Panc1 (cell line): ENCODE measurements around the gene DCXR. TPM values are rescaled to one million over a fixed set of nuclear protein-coding genes. Genes with fewer than 3 reads are reported as not detected.

Source experiments
- ATAC-seq: fragments of 200-7000 bp; cut with Tn5 transposase; 2 replicates; pipeline ENCODE4 v1.9.1; 2020; ENCODE audit warnings: mild to moderate bottlenecking, moderate library complexity
- BruUV-seq: library from RNA; stranded (reverse); fragments of 400-500 nt; replicated peaks from 2 replicates; lab custom pipeline; 2021; lab: Mats Ljungman, UMichigan
- CTCF ChIA-PET: fragments of 300-600 bp; sonication (Branson Sonifier 250); formaldehyde crosslinking; loops from one replicate; lab custom pipeline; 2022; ENCODE audit warnings: antibody characterized with exemption; lab: Charles Lee
- POLR2A ChIA-PET: fragments of 300-600 bp; sonication (Branson Sonifier 250); formaldehyde crosslinking; loops from one replicate; lab custom pipeline; 2022; ENCODE audit warnings: antibody characterized with exemption; lab: Charles Lee
- DNase-seq: peaks from one replicate; pipeline ENCODE4 v3.0.0-alpha.2; 2010; ENCODE audit warnings: low read depth, low spot score
- H3K27ac ChIP-seq: 2 replicates; pipeline ENCODE4 v1.5.1; 2011; ENCODE audit warnings: mild to moderate bottlenecking, low read length, inconsistent platforms
- H3K27me3 ChIP-seq: fragments of 200-500 bp; sonication (Bioruptor generic); 2 replicates; pipeline ENCODE4 v1.6.0; 2014; ENCODE audit warnings: low read length, inconsistent platforms; ENCODE audit not compliant: control insufficient read depth, insufficient read depth
- H3K36me3 ChIP-seq: fragments of 200-500 bp; sonication (Bioruptor generic); 2 replicates; pipeline ENCODE4 v1.5.1; 2014; ENCODE audit warnings: inconsistent platforms, mild to moderate bottlenecking, low read length, moderate library complexity; ENCODE audit not compliant: control insufficient read depth, insufficient read depth
- H3K4me1 ChIP-seq: 2 replicates; pipeline ENCODE4 v1.5.1; 2011; ENCODE audit warnings: inconsistent platforms, mild to moderate bottlenecking, low read length, moderate library complexity; ENCODE audit not compliant: control insufficient read depth, insufficient read depth
- H3K4me3 ChIP-seq, 2 experiments: 2 replicates each; pipeline ENCODE4 v1.5.1; 2011 to 2012; ENCODE audit warnings: low read depth in 2 of 2, low read length in 2 of 2, mild to moderate bottlenecking in 2 of 2, inconsistent platforms in 1 of 2, moderate library complexity in 1 of 2
- H3K9me3 ChIP-seq: fragments of 200-500 bp; sonication (Bioruptor generic); 2 replicates; pipeline ENCODE4 v1.5.1; 2014; ENCODE audit warnings: low read depth, mild to moderate bottlenecking, inconsistent platforms, low read length, moderate library complexity; ENCODE audit not compliant: control insufficient read depth, insufficient read depth
- POLR2AphosphoS5 ChIP-seq: IDR thresholded peaks from 2 replicates; pipeline ENCODE4 v1.6.1; 2012; ENCODE audit warnings: mild to moderate bottlenecking, low read depth, low read length, moderate library complexity
- SIN3A ChIP-seq: IDR thresholded peaks from 2 replicates; pipeline ENCODE4 v1.6.1; 2012; ENCODE audit warnings: low read depth, mild to moderate bottlenecking, low read length, moderate library complexity, borderline replicate concordance; ENCODE audit not compliant: insufficient read depth
- TCF7L2 ChIP-seq: IDR thresholded peaks from 2 replicates; pipeline ENCODE4 v1.6.1; 2011; ENCODE audit warnings: mild to moderate bottlenecking, low read depth, low read length, inconsistent platforms
- in situ Hi-C: cut with HindIII; loops from 2 replicates; pipeline ENCODE4 v1.10.0; 2016; ENCODE audit warnings: low sequenced_read_pairs, low pct_unique_long_range_greater_than_20kb
- intact Hi-C: fragments of 100-400 bp; cut with micrococcal nuclease; formaldehyde crosslinking; loops from one replicate; pipeline ENCODE4 v1.10.0; 2022; ENCODE audit not compliant: unreplicated experiment
- total RNA-seq: library from RNA; stranded (reverse); gene quantifications from one replicate; pipeline ENCODE4 v1.2.1, GENCODE V29; 2021; ENCODE audit not compliant: unreplicated experiment
- TF ChIP-seq, protein P1 (sequence below), 2 experiments: IDR thresholded peaks; 2 replicates each; pipeline ENCODE4 v1.6.1; 2011 to 2012; ENCODE audit warnings: low read depth in 2 of 2, control low read depth in 1 of 2, low read length in 1 of 2, mild to moderate bottlenecking in 1 of 2, moderate library complexity in 1 of 2; ENCODE audit not compliant: insufficient read depth in 1 of 2
- TF ChIP-seq, protein P2 (sequence below): fragments of 450-650 bp; IDR thresholded peaks from 2 replicates; pipeline ENCODE4 v1.5.1; 2017; ENCODE audit warnings: mild to moderate bottlenecking

The DCXR gene
- total RNA-seq, 1 experiment from 2014 or later: 128 TPM

DNA sequence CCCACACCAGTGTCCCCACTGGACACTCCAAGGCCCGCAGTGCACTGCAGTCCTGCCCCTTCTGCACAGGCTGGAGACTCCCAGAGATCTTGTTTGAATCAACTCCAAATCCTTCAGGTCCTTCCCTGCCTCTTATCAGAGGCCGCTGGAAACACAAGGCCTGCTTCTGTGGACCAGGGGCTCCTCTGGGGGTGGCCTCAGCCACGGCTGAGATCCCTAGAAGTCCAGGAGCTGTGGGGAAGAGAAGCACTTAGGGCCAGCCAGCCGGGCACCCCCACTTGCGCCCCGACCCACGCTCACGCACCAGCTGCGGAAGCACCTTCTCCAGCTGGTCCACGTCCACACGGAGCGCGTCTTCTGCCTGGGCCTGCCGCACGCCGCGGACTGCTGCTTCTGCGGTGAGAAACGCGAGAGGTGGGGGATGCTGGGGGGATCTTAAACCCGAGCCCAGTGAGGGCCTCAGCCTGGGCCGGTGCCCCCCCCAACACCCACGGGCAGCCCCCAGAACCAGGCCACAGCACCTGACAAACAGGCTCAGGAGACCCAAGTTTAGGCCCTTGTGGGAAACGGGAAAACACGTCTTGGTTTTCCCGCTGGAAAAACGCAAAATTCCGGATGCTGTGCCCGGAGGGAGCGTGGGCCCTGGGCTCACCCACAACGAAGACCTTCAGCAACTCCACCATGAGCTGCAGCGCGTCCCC, 18.4 kb downstream of the DCXR start:
- no TSS peak for BruUV-seq
- 0 out of 2 replicates have a peak overlapping the region, but pooled peaks have one; percentile 23 for H3K27ac ChIP-seq
- POLR2A ChIA-PET: interaction anchor here (0.5 to 0.7 kb wide), 3 partner anchors 17 to 149 kb away, joined by 3 to 4 read pairs (median 3); no protein-coding TSS in a partner anchor
- no peak for ATAC-seq
- CTCF ChIA-PET: interaction anchor here (0.5 to 5.3 kb wide), 4 partner anchors 19 to 58 kb away, joined by 3 to 37 read pairs (median 4); partner anchors contain the start of genes DCXR and NOTUM
- no peaks in the 10 kb centered on the region for H3K9me3 ChIP-seq
- in situ Hi-C loops: no loop called here
- TF ChIP-seq POLR2AphosphoS5: no peak
- no peak for TF ChIP-seq TCF7L2
- TF ChIP-seq, protein P1, sequence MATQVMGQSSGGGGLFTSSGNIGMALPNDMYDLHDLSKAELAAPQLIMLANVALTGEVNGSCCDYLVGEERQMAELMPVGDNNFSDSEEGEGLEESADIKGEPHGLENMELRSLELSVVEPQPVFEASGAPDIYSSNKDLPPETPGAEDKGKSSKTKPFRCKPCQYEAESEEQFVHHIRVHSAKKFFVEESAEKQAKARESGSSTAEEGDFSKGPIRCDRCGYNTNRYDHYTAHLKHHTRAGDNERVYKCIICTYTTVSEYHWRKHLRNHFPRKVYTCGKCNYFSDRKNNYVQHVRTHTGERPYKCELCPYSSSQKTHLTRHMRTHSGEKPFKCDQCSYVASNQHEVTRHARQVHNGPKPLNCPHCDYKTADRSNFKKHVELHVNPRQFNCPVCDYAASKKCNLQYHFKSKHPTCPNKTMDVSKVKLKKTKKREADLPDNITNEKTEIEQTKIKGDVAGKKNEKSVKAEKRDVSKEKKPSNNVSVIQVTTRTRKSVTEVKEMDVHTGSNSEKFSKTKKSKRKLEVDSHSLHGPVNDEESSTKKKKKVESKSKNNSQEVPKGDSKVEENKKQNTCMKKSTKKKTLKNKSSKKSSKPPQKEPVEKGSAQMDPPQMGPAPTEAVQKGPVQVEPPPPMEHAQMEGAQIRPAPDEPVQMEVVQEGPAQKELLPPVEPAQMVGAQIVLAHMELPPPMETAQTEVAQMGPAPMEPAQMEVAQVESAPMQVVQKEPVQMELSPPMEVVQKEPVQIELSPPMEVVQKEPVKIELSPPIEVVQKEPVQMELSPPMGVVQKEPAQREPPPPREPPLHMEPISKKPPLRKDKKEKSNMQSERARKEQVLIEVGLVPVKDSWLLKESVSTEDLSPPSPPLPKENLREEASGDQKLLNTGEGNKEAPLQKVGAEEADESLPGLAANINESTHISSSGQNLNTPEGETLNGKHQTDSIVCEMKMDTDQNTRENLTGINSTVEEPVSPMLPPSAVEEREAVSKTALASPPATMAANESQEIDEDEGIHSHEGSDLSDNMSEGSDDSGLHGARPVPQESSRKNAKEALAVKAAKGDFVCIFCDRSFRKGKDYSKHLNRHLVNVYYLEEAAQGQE (IDR thresholded peaks at IDR 0.05; ENCODE audit: insufficient read depth in 1 of 2, low read depth in 2 of 2, low read length in 1 of 2): no peak
- TF ChIP-seq SIN3A: no peak
- TF ChIP-seq, protein P2, sequence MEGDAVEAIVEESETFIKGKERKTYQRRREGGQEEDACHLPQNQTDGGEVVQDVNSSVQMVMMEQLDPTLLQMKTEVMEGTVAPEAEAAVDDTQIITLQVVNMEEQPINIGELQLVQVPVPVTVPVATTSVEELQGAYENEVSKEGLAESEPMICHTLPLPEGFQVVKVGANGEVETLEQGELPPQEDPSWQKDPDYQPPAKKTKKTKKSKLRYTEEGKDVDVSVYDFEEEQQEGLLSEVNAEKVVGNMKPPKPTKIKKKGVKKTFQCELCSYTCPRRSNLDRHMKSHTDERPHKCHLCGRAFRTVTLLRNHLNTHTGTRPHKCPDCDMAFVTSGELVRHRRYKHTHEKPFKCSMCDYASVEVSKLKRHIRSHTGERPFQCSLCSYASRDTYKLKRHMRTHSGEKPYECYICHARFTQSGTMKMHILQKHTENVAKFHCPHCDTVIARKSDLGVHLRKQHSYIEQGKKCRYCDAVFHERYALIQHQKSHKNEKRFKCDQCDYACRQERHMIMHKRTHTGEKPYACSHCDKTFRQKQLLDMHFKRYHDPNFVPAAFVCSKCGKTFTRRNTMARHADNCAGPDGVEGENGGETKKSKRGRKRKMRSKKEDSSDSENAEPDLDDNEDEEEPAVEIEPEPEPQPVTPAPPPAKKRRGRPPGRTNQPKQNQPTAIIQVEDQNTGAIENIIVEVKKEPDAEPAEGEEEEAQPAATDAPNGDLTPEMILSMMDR: no peak
- H3K4me1 ChIP-seq: peaks cover 35% of the 10 kb centered on the region
- no peaks in the 10 kb centered on the region for H3K27me3 ChIP-seq
- no peak for DNase-seq
- no peaks in the 10 kb centered on the region; the same call in 1 of the 2 replicates for H3K36me3 ChIP-seq
- intact Hi-C loops: no loop called here
- H3K4me3 ChIP-seq: no peak overlapping the region

DNA sequence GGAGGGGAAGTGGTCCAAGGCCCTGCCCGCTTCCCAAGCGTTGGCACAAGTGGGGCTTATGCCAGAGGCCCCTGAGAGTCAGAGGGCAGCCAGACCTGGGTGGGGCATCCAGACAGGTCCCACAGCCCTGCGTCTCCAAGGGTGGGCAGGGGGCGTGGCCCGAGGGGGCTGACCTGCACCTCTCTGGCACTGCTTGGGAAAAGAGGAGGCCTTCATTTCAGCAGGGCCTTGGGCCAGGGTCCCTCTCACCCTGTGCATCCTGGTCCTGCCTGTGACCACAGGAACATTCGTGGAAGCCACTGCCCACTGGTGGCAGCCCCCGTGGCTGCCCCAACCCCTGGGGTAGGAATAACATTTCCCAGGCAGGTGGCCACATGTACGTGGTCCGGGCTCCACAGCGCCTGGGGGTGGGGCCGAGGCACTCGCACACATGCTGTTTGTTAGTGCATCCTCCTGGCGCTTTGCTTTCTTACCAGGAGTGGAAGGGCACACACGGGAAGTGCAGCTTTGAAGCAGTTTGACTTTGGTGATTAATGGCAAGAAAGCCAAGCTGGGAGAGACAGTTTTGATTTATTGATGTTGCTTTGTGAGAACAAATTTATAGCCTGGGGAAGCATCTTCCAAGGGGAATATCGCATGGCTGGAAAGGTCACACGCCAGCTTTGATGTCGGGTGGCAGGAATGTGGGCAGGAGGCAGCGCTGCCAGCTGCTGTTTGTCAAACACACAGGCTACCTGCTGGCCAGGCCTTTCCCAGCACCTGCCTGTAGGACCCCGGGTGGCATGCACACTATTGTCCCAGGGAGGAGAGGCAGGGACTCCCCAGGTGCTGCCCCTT, 19.1 kb downstream of the DCXR start:
- no peak for ATAC-seq
- no peaks in the 10 kb centered on the region for H3K9me3 ChIP-seq
- H3K4me3 ChIP-seq: no peak overlapping the region
- no peak for DNase-seq
- ChIA-PET POLR2A (interaction anchor here (0.6 kb wide), 1 partner anchor 18 kb away, joined by 3 read pairs; no protein-coding TSS in a partner anchor), CTCF (interaction anchor here (5.3 kb wide), 1 partner anchor 57 kb away, joined by 37 read pairs; the partner anchor contains the start of gene NOTUM)
- H3K27ac ChIP-seq: 0 out of 2 replicates have a peak overlapping the region, but pooled peaks have one; percentile 23
- TF ChIP-seq POLR2AphosphoS5 (peak; percentile 31; the same call in 1 of the 2 replicates), TCF7L2 (peak; percentile 83)
- TF ChIP-seq, protein P1 (IDR thresholded peaks at IDR 0.05; ENCODE audit: insufficient read depth in 1 of 2, low read depth in 2 of 2, low read length in 1 of 2): no peak
- TSS peak; percentile 86 for BruUV-seq
- H3K27me3 ChIP-seq: no peaks in the 10 kb centered on the region
- peaks cover 30% of the 10 kb centered on the region for H3K4me1 ChIP-seq
- in situ Hi-C loops: no loop called here
- intact Hi-C loops: no loop called here
- no peaks in the 10 kb centered on the region; the same call in 1 of the 2 replicates for H3K36me3 ChIP-seq
